ENCODE measurements around the gene VEGFA.

VEGFA gene

GRCh38 chr6:43773980-43774775, 4.2 kb downstream of the VEGFA start:
- DNase-seq: no peak

GRCh38 chr6:43774776-43775534, 4.9 kb downstream of the VEGFA start:
- DNase-seq: peak; percentile 70 to 74

- DNase-seq: no peak
Measured at GRCh38 chr6:43775535-43775885, 5.5 kb downstream of the VEGFA start.

GRCh38 chr6:43776115-43776798, 6.2 kb downstream of the VEGFA start:
- DNase-seq: no peak

- no peak for DNase-seq
Measured at GRCh38 chr6:43776799-43777776, 7.1 kb downstream of the VEGFA start.

- DNase-seq: no peak
Measured at GRCh38 chr6:43778131-43778855, 8.3 kb downstream of the VEGFA start.

GRCh38 chr6:43778976-43779851, 9.2 kb downstream of the VEGFA start:
- DNase-seq: no peak

GRCh38 chr6:43779852-43780236, 9.8 kb downstream of the VEGFA start:
- no peak for DNase-seq

GRCh38 chr6:43780293-43780692, 10.3 kb downstream of the VEGFA start:
- no peak for DNase-seq

GRCh38 chr6:43780941-43781928, 11.2 kb downstream of the VEGFA start:
- DNase-seq: no peak

- no peak for DNase-seq
Measured at GRCh38 chr6:43781941-43782704, 12.1 kb downstream of the VEGFA start.

GRCh38 chr6:43782764-43783513, 12.9 kb downstream of the VEGFA start:
- DNase-seq: no peak

- DNase-seq: no peak
Measured at GRCh38 chr6:43784049-43784855, 14.2 kb downstream of the VEGFA start.

- no peak for DNase-seq
Measured at GRCh38 chr6:43785220-43785752, 15.3 kb downstream of the VEGFA start.

- no peak for DNase-seq
Measured at GRCh38 chr6:43785904-43786303, 15.9 kb downstream of the VEGFA start.

- no peak for DNase-seq
Measured at GRCh38 chr6:43786664-43787329, 16.8 kb downstream of the VEGFA start.

All from activated CD4-positive, alpha-beta T cell treated with anti-CD3 and anti-CD28 coated beads, Interleukin-2, amount 50 U/mL, for 48 hours (primary cell).